Neural cell (in vitro differentiated cells): Measurements from ENCODE around the gene GYPE.
"Not testable (repeated sequence)": the region's sequence is repeated elsewhere in the genome, so short reads cannot be mapped to it uniquely, and the experiment has no call there.

Source experiments
- EZH2 ChIP-seq: fragments of 200-600, 300-800 bp; shearing (Covaris generic), sonication (generic); IDR thresholded peaks from 2 replicates; pipeline ENCODE4 v1.6.1; 2014; ENCODE audit warnings: antibody characterized with exemption, low read length, borderline replicate concordance, mild to moderate bottlenecking; ENCODE audit not compliant: insufficient read depth, poor library complexity, severe bottlenecking
- MXI1 ChIP-seq: fragments of 450-650 bp; conservative IDR thresholded peaks from 2 replicates; pipeline ENCODE4 v1.6.1; 2014; ENCODE audit warnings: antibody characterized with exemption, mild to moderate bottlenecking; ENCODE audit not compliant: poor library complexity, severe bottlenecking
- RAD21 ChIP-seq: fragments of 450-650 bp; conservative IDR thresholded peaks from 2 replicates; pipeline ENCODE4 v1.6.1; 2014; ENCODE audit warnings: antibody characterized with exemption, mild to moderate bottlenecking, moderate library complexity
- TF ChIP-seq, protein P1 (sequence below): fragments of 450-650 bp; IDR thresholded peaks from 2 replicates; pipeline ENCODE4 v1.5.1; 2014; ENCODE audit warnings: antibody characterized with exemption, mild to moderate bottlenecking, moderate library complexity; ENCODE audit not compliant: poor library complexity, severe bottlenecking

DNA sequence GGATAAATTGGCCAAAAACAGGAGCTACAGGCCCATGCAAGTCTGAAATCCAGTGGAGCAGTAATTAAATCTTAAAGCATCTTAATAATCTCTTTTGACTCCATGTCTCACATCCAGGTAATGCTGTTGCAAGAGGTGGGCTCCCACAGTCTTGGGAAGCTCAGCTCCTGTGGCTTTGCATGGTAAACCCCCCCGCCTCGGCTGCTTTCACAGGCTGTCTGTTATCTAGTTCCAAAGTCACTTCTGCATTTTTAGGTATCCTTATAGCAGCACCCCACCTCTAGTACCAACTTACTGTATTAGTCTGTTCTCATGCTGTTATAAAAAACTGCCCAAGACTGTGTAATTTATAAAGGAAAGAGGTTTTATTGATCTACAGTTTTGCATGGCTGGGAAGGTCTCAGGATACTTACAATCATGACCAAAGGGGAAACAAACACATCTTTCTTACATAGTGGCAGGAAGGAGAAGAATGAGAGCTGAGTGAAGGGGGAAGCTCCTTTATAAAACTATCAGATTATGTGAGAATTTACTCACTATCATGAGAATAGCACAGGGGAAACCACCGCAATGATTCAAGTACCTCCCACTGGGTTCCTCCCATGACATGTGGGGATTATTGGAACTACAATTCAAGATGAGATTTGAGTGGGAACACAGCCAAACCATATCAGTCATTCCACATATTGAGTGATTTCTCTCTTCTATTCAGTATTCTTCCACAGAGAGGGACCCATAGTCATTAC lies 34.7 kb downstream of the GYPE start:
- TF ChIP-seq, protein P1, sequence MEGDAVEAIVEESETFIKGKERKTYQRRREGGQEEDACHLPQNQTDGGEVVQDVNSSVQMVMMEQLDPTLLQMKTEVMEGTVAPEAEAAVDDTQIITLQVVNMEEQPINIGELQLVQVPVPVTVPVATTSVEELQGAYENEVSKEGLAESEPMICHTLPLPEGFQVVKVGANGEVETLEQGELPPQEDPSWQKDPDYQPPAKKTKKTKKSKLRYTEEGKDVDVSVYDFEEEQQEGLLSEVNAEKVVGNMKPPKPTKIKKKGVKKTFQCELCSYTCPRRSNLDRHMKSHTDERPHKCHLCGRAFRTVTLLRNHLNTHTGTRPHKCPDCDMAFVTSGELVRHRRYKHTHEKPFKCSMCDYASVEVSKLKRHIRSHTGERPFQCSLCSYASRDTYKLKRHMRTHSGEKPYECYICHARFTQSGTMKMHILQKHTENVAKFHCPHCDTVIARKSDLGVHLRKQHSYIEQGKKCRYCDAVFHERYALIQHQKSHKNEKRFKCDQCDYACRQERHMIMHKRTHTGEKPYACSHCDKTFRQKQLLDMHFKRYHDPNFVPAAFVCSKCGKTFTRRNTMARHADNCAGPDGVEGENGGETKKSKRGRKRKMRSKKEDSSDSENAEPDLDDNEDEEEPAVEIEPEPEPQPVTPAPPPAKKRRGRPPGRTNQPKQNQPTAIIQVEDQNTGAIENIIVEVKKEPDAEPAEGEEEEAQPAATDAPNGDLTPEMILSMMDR, result not testable (repeated sequence)
- TF ChIP-seq RAD21, MXI1, EZH2: not testable (repeated sequence)
